Middle frontal gyrus (tissue), 1 donor: Measurements from ENCODE around the gene TESMIN.

Source experiments
- DNase-seq: peaks from one replicate; pipeline ENCODE4 v3.0.0-alpha.2; 2015; ENCODE audit warnings: low spot score; ENCODE audit errors: extremely low spot score

Gene TESMIN

GRCh38 chr11:68714060-68714856 is 37.1 kb downstream of the TESMIN start:
- no peak for DNase-seq

- DNase-seq, result no peak
These were observed 40.2 kb downstream of the TESMIN start for GRCh38 chr11:68711114-68711513.

- no peak for DNase-seq
These were observed 40.9 kb downstream of the TESMIN start for GRCh38 chr11:68710409-68710808.

DNA sequence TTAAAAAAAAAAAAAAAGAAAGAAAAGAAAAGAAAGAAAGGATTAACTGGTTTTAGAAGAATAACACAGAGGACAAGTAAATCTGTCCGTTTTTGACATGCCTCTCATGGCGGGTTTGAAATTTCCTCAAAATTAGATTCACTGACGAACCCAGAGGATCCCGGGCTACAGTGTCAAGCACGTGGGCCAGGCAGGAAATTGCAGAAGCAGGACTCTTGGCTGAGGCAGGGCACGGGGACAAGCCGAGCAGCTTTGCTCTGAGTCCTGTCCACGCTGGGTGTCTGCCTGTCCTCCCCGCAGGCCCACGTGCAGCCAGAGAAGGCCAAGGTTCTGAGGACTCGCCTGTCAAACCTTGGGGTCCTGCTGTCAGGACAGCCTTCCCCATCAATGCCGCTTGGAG is 42.3 kb downstream of the TESMIN start:
- no peak for DNase-seq

DNA sequence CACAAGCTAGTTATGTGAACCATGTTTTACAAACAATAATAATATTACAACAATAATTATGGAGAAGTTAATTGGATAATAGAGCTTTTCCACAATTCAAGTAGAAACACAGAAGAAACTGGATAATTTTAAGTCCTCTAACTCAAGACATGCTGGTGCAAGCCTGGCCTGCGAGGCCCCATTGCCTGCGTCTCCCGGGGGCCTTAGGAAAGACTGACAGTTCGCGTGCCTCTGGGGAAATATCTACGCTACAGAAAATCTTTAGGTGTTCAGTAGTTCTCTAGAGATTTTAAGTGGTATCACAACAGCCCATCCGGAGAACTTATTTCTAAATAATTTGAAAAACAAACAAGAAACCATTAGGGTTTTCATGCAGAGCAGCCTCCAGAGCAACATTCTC is 43.8 kb downstream of the TESMIN start:
- no peak for DNase-seq

DNA sequence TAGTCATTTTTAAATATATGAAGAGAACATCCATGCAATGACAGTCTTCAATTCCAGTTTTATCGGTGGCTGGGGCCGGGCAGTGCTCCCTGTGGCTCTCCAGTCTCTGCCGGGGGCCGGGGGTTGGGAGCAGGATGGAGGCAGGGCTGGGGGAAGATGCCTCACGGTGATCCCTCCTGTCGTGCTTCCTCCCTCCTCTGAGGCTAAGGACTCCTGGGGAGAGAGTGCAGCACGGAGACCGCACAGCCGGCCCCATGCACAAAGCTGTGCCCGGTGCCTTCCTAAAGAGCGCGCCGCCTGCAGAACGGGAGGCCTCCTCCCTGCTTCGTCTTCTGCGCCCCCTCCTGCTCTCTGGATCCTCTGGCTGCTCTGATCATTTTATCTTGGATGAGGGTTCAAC is 46.4 kb downstream of the TESMIN start:
- DNase-seq, result no peak

GRCh38 chr11:68698993-68699392 is 52.3 kb downstream of the TESMIN start:
- no peak for DNase-seq

GRCh38 chr11:68695531-68695930 is 55.8 kb downstream of the TESMIN start:
- DNase-seq, result no peak

- DNase-seq, result no peak
These were observed 56.7 kb downstream of the TESMIN start for GRCh38 chr11:68694431-68695297.

DNA sequence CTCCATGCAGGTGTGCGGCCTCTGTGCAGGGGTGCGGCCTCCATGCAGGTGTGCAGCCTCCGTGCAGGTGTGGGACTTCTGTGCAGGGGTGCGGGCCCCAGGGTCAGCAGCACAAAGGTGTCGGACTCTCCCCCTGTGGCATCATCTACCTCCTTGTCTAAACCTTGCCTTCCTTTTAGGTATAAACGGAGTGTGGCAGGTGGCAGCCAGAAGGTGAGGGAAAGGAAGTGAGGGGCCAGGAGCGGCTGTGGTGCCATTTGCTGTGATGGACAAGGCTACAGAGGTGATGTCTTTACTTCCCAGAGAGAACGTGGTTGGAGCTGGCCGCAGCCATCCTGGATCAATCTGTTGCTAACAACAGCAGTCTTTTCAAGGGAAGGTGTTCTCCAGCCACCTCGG is 57.8 kb downstream of the TESMIN start:
- DNase-seq, result no peak

DNA sequence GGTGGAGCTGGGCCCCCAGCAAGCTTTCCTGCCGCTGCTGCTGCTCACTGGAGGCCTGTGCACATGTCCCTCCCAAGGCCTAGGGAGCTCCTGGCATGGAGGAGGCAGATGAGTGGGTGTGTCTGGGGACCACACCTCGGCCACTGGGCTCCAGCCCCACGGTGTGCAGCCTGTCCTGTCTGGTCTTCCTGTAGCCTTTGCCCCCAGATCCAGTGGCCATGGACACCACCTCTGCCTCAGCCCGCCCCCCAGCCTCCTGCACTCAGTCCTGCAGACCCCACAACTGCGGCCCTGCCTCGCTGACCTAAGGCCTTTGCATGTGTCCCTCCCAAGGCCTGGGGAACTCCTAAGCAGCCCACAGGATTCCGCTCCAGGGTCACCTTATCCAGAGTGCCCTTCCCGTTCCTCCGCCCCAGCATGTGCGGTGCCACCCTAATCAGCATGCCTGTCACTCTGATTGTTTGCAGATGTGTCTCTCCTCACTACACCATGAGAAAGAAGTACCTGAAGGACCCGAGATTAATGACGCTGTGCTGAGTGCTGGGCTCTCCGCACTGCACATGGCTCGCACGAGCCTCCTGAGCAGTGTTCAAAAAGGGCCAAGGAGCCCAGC is 58.3 kb downstream of the TESMIN start:
- no peak for DNase-seq

DNA sequence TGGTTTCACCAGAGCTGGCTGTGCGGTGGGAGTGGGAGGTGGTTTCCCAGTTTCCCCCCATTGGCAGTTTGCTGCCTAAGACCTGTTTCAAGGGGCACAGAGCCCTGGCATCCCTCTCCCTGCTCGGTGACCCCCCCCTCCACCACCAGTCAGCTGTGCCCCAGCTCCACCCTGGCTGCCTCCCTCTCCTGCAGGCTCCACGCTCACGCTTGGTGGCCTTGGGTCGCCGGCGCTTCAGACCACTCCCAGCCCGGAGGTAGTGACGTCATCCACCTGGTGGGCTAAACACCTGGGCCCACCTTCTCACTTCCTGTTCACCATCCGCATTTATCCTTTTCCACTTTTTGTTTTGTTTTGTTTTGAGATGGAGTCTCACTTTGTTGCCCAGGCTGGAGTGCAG is 59.2 kb downstream of the TESMIN start:
- DNase-seq, result no peak

DNA sequence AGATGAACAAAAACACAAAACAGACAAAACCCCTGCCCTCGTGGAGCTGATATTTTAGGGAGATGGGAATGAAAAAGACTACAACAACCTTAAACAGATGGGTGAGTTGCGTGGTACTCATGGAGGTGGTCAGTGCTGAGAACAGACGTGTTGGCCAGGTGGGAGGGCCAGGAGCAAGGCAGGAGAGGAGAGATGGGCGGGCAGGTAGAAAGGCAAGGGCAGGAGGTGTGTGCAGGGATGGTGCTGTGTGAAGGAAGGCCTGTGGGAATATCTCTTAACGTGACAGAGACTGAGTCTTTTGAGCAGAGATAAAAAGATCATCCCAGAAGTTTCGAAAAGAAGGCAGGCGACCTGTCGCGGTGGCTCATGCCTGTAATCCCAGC is 59.9 kb downstream of the TESMIN start:
- DNase-seq, result no peak

GRCh38 chr11:68690671-68691401 is 60.5 kb downstream of the TESMIN start:
- no peak for DNase-seq

GRCh38 chr11:68689737-68690625 is 61.3 kb downstream of the TESMIN start:
- no peak for DNase-seq

DNA sequence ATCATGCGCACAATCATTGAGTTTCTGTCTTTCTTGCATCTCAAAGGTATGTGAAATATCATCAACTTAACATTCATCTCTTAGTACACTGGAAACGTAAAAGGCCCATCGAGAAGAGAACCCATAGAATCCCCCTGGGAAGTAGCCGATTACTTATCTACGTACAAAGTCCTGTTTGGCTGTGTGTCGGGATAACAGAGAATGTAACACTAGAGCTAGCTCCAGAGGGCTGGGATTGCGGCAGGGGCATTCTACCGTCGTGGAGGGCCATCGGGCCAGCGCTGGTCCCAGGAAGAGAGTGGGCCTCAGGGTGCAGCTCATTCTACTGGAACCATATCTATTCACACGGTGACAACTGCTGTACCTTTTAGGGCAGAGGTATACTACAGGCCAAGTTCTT is 62.4 kb downstream of the TESMIN start:
- DNase-seq, result no peak

DNA sequence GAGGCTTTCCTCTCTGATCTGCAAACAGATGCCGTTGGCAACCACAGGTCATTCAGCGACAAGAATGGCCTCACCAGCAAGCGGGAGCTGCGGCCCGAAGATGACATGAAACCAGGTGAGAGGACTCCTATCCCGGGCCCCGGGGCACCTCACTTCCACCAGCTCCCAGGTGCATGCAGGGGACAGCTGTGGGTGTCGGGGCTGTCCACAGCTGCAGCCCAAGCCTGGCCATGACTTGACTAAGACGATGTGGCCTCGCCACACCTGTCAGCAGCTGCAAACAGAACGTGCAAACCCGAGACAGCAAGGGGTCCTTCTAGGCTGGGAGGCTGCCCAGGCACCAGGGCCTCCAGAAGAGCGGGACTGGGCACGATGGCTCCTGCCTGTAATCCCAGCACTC is 63.3 kb downstream of the TESMIN start:
- DNase-seq, result no peak

DNA sequence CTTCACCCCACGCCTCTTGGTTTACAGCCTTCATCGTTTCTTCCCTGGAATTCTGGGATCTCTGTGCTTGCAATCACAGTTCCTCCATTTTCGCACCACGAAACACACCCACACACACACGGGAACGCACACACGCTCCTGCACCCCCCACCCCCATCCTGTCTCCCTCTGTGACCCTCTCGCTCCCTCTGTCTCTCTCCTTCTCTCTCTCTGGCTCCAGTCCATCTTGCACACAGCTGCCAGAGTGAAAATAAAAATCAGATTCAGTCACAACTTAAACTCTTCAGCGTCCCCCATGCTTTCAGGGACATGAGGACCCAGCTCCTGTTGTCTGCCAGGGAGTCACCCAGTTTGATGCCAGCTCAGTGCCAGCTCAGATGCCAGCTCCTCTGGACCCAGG is 64.0 kb downstream of the TESMIN start:
- DNase-seq, result no peak

DNA sequence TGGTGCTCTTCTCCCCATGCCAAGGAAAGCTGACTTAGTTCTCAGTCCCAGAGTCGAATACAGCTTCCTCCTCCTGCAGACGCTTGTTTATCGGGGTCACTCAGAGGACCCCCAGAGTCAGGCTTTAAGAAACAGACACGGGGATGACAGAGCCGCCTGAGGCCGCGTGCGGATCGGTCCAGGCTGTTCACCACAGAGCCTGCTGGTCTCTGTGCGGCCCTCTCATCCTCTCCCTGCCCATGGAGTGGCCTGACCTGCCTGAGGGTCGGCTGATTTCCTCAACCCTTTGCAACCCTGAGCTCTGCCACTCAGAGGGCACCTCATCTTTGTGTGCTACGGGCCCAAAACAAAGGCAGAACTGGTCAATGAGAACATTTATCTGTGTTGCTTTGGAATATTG is 64.8 kb downstream of the TESMIN start:
- DNase-seq, result no peak

DNA sequence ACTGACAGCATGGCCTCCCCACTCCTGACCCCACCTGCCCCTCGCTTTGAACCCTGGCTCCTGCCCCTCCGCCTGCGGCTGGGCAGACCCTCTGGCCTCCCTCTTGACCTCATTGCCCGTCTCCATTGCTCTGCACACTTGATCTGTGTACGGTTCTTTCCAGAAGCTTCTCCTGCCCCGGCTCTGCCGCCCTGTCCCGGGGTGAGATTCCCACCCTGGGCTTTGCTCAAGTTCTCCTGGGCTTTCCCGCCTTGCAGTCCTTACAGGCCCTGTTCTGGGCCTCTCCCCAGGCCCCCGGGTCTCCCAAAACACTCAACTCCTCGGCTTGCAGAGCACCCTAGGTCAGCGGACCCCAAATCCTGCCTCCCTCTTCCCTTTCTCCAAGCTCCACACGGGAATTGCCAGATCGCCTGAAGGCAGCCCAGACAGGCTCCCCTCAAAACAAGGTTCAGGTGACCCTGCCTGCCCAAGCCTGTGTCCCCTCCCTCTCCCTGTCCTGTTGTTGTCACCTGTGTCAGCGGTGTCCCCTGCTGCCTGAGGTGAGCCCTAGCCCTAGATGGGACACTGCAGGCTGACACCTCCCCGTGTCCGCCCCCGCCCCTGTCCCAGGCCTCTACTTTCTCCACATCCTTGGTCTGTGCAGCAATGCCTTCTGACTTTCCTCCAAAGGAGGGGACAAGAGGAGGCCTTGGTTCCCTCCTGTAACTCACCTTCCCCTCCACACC is 65.5 kb downstream of the TESMIN start:
- no peak for DNase-seq
